T1000 (cell line): ENCODE results near the gene ZNF628.
"Not testable (repeated sequence)": the region's sequence is repeated elsewhere in the genome, so short reads cannot be mapped to it uniquely, and the experiment has no call there.

Experiments
- DNase-seq: peaks from one replicate; lab custom pipeline; 2025; ENCODE audit warnings: mixed read lengths; lab: John Stamatoyannopoulos, UW

ZNF628 gene

DNA sequence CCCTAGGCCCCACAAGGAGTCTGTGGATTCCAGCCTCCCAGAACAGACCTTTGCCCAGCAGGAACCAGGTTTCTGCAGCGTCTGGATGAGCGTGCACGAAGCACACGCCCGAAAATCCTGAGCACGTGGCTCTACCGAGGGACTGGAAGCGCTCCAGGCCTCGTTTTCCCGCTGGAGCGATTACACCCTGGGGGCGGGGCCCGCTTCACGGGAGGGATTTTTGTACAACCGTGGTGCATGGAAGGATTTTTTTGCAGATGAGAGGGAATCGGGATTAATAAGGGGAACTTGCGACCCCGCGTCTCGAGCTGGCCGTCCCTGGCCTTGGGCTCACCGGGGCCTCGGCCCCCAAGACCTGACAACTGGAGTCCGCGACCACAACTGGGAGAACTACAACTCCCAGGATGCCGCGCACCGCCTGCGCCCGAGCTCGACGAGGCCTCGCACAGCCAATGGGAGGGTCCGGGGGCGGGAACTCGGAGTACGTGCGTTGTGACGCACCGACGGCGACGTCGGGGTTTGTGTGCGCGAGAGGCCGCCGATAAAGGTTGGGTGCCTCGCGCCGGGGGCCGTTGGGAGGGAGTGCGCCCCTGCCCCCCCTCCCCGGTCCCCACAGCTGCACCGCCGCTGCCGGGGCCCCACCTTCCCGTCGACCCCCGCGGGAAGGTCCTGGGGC lies at the start of gene ZNF628:
Gene ZNF628 (plus strand): TSS at position 518 of the 676 bp plus-strand sequence. CDS start 3,294 bp downstream, outside the sequence.
- DNase-seq = peak; percentile 91

DNA sequence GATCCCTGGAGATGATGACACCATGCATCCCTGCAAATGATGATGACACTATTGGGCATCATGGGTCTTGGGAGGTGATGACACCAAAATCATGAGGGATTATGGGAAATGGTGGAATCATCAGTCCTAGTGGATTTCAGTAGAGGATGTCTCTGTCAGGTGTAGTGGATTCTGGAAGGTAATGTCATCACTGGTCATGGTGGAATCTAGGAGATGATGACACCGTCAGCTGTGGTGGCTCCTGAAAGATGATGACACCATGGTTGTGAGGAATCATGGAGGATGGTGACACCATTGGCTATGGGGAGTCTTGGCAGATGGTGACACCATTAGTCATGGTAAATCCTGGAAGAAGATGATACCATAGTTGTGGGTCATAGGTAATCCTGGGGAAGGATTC lies 45.2 kb upstream of the ZNF628 start:
- DNase-seq = no peak

DNA sequence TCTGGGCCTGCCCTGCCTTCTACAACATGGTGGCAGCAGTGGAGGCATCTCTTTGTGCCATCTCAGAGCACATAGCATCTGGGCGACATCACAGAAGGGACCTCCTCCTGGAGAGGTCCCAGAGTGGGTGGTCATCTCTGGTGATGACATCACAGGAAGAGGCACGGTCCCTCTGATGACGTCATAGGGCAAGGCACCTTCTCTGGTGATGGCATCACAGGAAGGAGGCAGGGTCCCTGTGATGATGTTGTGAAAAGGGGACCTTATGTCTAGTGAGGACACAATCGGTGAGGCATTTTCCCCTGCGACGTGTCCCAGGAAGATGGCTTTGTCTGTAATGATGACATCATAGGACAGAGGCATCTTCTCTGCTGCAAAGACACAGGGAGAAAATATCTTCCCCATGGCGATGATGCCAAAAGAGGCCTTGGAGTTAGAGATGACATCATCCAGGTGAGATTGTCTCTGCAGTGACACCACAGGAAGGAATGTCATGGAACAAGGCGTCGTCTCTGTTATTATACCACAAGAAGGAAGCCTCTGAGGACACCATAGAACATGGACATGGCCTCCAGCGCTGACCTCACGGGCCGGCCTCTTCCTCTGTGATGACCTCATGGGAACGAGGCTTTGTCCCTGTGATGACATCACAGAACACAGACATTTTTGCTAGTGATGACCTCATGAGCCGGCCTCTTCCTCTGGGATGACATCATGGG lies 44.0 kb upstream of the ZNF628 start:
- no peak for DNase-seq

DNA sequence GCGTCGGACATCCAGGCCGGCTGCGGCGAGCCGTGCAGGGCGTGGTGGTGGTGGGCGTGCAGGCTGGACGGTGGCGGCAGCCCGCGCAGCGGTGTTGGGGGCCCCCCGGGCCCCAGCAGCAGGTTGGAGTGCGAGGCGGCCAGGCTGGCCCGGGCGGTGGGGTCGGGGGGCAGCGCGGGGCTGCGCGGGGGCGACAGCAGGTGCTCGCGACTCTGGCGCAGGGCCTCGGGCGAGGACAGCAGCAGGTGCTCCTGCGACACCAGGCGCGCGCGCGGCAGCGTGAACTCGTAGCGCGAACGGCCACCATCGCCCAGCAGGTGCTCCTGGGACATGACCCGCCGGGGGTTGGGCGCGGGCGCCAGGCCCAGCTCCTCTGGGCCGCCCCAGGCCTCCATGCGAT lies 43.1 kb upstream of the ZNF628 start:
- DNase-seq = no peak

DNA sequence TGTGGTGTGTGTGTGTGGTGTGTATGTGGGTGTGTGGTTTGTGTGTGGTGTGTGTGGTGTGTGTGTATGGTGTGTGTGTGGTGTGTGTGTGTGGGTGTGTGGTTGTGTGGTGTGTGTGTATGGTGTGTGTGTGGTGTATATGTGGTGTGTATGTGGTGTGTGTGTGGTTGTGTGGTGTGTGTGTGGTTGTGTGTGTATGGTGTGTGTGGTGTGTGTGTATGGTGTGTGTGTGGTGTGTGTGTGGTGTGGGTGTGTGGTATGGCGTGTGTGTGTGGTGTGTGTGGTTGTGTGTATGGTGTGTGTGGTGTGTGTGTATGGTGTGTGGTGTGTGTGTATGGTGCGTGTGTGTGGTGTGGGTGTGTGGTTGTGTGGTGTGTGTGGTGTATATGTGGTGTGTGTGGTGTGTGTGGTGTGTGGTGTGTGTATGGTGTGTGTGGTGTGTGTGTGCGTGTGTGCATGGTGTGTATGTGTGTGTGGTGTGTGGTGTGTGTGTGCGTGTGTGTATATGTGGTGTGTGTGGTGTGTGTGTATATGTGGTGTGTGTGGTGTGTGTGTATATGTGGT lies 42.0 kb upstream of the ZNF628 start:
- no peak for DNase-seq

DNA sequence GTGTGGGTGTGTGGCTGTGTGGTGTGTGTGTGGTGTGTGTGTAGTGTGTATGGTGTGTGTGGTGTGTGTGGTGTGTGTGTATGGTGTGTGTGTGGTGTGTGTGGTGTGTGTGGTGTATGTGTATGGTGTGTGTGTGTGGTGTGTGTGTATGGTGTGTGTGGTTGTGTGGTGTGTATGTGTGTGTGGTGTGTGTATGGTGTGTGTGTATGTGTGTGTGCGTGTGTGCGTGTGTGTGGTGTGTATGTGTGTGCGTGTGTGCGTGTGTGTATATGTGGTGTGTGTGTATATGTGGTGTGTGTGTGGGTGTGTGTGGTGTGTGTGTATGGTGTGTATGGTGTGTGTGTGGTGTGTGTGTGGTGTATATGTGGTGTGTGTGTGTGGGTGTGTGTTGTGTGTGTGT lies 41.4 kb upstream of the ZNF628 start:
- no peak for DNase-seq

DNA sequence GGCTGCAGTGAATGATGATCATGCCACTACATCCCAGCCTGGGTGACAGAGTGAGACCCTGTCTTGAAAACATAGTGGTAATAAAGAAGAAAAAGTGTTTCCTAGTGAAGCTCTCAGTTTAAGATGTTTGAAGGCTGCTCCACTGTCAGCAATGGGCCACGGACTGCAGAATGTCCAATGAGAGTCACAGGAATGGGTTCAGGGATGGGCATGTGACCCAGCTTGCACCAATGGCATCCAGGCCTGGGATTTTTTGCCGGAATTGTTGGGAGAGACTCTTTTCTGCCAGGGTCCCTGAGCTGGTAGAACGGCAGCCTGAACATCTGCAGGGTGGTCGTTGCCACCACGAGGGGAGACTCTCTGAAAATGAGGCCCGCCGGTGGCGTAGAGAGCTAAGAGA lies 39.6 kb upstream of the ZNF628 start:
- no peak for DNase-seq

DNA sequence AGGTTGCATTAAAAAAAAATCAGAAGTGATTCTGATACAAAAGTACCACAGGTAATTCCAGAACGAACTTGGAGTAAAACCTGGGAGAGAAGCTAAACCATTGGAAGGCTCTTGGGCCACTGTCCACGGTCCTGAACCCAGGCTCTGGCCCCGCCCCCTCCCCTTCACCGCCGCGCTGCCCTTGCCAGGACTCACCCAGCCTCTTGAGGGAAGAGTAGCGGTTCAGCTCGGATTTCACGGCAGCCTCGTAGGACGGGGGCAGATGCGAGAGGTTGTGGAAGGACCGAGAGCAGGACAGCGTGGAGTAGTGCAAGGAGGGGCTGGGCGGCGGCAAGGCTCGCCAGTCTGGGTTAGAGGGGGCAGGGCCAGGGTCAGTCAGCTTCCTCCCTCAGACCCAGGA lies 39.0 kb upstream of the ZNF628 start:
- DNase-seq = peak; percentile 48

DNA sequence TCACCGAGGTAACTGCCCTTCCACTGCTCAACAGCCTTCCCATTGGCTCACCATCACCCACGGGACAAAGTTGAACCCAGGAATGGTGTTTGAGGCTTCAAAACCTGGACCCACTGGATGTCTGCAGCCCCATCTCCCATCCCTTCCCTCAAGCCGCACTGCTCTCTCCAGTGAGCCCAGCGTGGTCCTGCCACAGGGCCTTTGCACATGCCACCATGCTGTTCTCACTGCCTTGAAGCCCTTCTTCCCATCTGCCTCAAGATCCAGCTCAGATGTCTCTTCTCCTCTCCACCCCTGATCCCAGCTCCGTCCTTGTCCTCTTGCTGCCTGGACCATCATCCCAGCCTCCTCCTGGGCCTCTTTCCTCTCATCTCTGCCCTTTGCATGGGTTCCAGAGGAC lies 37.4 kb upstream of the ZNF628 start:
- no peak for DNase-seq

DNA sequence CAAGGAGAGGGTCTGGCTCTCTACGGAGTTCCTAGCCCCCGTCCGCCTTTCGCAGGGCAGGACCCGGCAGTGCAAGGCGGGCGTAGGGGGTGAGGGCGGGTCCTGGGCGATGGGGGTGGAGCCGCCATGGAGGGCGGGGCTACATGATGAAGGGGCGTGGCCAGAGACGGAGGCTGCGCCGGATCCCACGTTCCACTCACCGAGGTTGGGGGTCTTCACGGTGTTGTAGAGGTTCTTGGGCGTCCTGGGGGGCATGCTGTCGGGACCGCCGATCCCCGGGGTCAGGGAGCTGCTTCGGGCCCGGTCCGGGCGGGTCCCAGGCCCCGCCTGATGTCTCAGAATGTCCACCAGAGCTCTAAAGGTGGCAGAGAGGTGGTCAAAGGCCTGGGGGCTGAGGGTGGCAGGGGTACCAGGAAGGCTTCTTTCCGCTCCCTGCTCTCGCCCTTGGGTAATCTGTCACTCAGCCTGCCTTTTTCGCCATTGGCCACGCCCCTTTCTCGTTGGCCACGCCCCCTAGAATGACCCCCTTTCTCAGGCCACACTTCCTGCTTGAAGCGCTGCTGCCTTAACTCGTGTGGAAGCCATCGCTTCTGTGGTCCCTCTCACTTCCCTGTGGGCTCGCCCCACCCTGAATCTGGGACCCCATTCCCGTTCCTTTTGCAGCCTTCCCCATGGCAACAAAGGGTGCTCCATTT lies 35.9 kb upstream of the ZNF628 start:
- no peak for DNase-seq

DNA sequence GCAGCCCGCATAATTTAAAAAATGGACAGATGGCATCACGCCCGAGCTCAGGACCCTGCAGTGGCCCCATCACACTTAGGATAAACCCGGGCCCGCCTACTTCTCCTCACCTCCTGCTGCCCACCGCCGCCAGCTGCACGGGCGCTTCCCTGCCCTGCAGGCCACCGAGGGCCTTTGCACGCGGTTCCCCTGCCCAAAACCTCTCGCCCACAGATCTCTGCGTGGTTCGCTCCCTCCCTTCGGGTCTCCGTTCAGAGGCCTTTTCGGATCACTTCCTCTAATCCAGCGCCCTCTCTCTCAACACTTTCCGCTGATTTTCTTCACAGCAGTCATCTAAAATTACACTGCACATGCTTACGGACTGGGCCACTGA lies 35.1 kb upstream of the ZNF628 start:
- DNase-seq = no peak

DNA sequence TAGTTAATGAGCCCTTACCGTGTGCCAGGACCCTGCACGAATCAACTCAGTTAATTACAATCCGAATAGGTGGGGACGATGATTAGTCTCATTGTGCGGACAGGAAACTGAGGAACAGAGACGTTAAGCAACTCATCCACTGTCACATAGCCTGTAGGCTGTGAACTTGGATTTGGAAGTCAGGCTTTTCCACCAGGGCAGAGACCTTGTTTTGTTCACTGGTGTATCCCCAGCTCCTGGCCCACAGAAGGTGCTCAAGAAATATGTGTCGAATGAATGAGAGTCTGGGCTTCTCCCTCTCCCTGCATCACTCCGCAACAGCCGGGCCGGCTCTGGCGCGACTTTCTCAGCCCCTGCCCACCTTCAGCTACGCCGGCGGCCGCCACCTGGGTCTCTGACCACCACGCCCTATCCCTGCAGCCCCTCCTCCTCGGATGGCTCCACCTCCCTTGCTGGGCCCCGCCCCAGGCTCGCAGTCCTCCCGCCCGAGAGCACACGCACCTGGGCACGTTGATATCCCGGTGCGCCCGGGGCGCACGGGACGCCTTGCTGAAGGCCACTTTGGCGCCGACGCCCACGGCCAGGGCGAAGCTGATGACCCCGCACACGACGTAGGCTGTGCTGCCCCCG lies 34.6 kb upstream of the ZNF628 start:
- no peak for DNase-seq

DNA sequence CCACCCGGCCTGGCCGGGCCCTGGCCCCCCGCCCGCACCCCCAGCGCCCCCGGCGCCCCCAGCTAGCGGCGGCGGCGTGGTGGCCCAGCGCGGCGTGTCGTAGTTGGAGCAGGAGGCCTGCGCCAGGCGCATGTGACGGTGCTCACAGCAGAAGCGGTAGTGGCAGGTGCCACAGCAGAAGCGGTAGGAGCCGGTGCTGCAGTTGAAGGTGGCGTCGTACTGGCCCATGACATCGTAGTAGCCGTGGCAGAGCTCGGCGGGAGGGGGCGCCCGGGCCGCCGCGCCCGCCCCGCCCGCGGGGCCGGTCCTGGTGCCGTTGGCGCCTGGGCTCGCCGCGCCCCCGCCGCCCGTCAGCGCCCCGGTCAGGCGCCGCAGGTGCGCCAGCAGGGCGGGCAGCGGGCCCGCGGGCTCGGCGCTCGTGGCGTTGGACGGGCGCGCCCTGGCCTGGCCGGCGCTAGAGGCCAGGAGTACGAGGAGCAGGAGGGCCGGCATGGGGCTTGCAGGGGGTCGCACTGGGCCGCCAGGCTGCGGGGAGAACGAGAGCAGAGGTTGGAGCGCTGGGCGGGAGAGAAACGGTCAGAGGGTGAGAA lies 34.0 kb upstream of the ZNF628 start:
- DNase-seq = no peak

DNA sequence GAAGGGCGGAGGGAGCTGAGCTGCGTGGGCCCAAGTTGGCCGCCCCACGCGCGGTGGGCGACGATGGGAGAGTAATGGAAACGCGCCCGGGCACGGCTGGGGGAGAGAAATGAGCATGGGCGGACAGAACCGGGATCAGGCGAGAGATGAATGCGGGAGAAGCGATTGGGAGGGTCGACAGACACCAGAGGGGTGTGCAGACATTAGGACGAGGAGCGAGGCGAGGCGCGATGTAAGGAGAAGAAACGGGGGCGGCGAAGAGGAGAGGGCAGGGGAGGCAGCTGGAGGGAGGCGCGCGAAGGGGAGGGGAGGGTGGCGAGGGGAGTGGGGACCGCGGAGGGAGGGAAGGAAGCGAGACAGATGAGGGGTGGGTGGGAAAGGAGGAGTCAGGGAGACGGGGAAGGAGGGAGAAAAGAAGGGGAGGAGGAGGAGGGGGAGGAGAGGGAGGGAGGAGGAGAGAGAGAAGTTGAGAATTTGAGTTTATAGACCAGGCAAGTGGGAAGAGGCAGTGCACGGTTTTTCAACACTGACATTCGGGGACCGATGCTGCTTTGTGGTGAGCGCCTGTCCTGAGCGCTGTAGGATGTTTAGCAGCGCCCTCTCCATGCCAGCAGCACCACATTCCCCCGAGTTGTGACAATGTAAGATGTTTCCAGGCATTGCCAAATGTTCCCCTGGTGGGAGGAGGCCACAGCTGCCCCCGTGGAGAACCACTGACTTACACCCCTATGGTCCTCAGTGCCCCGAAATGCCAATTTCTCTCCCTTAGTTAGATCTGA lies 33.2 kb upstream of the ZNF628 start, which contains the start of gene SHISA7:
Gene SHISA7 (minus strand): TSS at position 256 of the 779 bp plus-strand sequence. CDS start 437 bp downstream, outside the sequence.
- no peak for DNase-seq

DNA sequence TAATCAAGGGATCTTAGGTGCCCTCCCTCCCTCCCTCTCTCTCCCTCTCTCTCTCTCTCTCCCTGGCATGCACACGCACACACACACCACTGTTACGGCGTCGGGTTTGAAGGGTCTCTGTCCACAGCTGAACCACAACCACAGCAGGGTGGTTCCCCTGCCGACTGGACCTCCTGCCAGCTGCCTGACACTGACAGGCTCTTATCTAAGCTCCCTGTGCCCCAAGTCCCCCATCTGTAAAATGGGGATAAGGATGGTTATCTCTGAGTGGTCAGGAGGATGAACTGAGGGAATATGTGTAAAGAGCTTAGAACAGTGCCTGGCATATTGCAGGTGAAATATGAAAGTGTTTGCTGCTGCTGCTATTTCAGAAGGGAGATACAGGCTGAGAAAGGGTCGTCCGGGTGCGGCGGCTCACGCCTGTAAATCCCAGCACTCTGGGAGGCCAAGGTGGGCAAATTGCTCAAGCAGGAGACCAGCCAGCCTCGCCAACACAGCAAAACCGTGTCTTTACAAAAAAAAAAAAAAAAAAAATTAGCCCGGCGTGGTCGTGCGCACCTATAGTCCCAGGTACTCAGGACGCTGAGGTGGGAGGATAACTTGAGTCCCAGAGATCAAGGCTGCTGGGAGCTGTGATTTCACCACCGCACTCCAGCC lies 32.5 kb upstream of the ZNF628 start:
- DNase-seq = no peak

DNA sequence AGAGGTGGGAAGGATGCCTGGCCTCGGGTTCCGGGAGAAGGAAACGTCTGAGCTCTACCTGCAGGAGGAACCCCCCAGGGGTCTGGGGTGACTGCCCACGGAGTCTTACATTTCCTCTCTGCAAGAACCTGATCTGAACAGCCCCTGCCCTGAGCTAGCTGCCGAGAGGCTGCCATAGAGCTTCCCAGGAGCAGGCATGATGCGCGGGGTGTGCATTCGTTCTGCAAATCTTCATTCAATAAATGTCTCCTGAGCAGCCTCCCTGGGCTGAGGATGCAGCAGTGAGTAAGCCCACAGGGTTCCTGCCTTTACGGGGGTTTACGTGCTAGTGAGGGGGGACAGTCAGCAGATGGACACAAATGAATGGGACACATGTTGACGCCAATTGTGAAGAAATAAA lies 31.8 kb upstream of the ZNF628 start:
- DNase-seq = no peak

DNA sequence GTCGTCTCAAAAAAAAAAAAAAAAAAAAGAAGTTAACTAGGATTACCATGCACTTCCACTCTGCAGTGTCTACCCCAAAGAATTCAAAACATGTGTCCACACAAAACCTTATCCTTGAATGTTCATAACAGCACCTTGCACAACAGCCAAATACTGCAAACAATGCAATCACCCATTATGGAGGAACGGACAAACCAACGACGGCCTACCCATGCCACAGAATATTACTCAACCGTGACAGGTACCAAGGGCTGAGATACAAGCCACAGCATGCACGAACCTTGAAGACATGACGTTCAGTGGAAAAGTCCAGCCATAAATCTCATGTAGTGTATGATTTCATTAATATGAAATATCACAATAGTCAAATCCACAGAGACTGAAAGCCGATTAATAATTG lies 30.4 kb upstream of the ZNF628 start:
- no peak for DNase-seq

DNA sequence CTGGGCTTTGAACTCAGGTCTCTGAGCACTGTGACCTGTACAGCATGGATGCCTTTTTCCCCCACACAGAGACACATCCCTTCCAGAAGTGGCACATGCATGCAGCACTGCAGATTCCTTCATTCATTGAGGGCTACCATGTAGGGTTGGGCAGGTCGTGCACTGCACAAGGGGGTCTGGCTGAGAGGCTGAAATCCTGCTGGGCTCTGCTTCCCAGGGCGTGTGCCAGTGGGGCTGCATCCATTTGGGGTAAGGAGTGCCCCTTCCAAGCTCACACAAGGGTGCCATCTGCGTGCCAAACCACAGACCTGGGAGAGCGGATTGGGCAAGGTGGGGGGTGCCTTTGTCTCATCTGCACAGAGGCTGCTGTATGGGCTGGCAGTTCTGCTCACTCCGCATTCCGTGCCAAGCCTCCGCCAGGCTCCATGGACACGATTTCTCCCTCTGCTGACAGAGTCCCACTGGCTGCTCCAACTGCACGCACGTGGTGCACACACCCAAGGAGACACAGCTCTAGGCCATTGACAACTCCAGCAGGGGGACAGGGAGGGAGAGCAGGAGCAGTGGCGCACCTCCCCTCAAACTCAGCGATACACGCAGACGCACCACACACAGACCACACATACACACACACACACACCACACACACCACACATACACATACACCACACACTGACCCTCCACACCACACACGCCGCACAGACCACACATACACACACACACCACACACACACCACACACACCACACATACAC lies 28.8 kb upstream of the ZNF628 start:
- DNase-seq = peak; percentile 34

DNA sequence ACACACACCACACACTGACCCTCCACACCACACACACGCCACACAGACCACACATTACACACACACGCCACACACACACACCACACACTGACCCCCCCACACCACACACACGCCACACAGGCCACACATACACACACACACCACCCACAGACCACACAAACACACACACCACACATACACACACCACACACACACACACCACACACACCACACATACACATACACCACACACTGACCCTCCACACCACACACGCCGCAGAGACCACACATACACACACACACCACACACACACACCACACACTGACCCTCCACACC lies 28.3 kb upstream of the ZNF628 start:
- DNase-seq = not testable (repeated sequence)

DNA sequence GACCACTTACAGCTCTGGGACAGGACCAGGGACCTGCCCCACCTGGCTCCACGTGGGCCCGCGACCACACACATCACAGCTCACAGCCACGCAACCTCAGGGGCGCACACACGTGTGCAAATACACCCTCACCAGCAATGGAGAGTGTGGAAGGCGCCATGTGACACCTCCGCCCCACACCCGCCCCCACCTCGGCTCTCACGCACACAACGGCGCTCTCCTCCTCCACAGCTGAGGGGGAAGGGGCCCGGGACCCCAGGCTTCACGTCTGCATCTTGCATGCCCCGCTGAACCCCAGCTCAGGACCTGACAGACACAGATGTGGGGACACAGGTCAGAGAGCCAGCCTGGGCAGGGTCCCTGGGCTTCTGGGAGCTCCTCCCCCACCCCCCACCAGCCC lies 26.9 kb upstream of the ZNF628 start:
- DNase-seq = no peak
